ENCODE results near the gene SEMA4D. TPM values are rescaled to one million over a fixed set of nuclear protein-coding genes. Genes with fewer than 3 reads are reported as not detected.
"Not testable (repeated sequence)": the region's sequence is repeated elsewhere in the genome, so short reads cannot be mapped to it uniquely, and the experiment has no call there.

The SEMA4D gene
- total RNA-seq, 1 experiment from 2014 or later, result 23.3 TPM

- no TSS peak for BruUV-seq (replicated peaks)
- DNase-seq, result no peak
- Mint-ChIP-seq H3K9me3 (ENCODE audit: low read depth, unreplicated experiment) (no peaks in the 10 kb centered on the region), H3K4me3 (ENCODE audit: low read depth, unreplicated experiment) (no peak overlapping the region), H3K4me1 (ENCODE audit: low read depth, unreplicated experiment) (no peaks in the 10 kb centered on the region), H3K36me3 (ENCODE audit: insufficient read depth, unreplicated experiment) (peaks cover 6% of the 10 kb centered on the region), H3K27me3 (ENCODE audit: unreplicated experiment) (no peaks in the 10 kb centered on the region), H3K27ac (ENCODE audit: unreplicated experiment) (no peak overlapping the region)
- intact Hi-C loops (cut with micrococcal nuclease; ENCODE audit: unreplicated experiment), result no loop called here
- TF ChIP-seq CTCF (IDR thresholded peaks at IDR 0.05; ENCODE audit: unreplicated experiment), result no peak
- CTCF ChIA-PET, result no interaction called here
These were observed 123.7 kb downstream of the SEMA4D start for GRCh38 chr9:89374176-89374575.

GRCh38 chr9:89372979-89373378, 124.9 kb downstream of the SEMA4D start:
- no peak overlapping the region for H3K4me3 Mint-ChIP-seq (ENCODE audit: low read depth, unreplicated experiment)
- CTCF ChIA-PET, result interaction anchor here (0.5 kb wide), 1 partner anchor 664 kb away, joined by 3 read pairs; no protein-coding TSS in a partner anchor
- BruUV-seq (replicated peaks), result no TSS peak
- H3K27me3 Mint-ChIP-seq (ENCODE audit: unreplicated experiment), result no peaks in the 10 kb centered on the region
- DNase-seq, result no peak
- H3K27ac Mint-ChIP-seq (ENCODE audit: unreplicated experiment), result no peak overlapping the region
- H3K9me3 Mint-ChIP-seq (ENCODE audit: low read depth, unreplicated experiment), result no peaks in the 10 kb centered on the region
- intact Hi-C loops (cut with micrococcal nuclease; ENCODE audit: unreplicated experiment), result no loop called here
- TF ChIP-seq CTCF (IDR thresholded peaks at IDR 0.05; ENCODE audit: unreplicated experiment), result no peak
- H3K4me1 Mint-ChIP-seq (ENCODE audit: low read depth, unreplicated experiment), result no peaks in the 10 kb centered on the region
- peaks cover 6% of the 10 kb centered on the region for H3K36me3 Mint-ChIP-seq (ENCODE audit: insufficient read depth, unreplicated experiment)

GRCh38 chr9:89372230-89372816, 125.6 kb downstream of the SEMA4D start:
- Mint-ChIP-seq H3K4me1 (ENCODE audit: low read depth, unreplicated experiment) (no peaks in the 10 kb centered on the region), H3K9me3 (ENCODE audit: low read depth, unreplicated experiment) (no peaks in the 10 kb centered on the region), H3K4me3 (ENCODE audit: low read depth, unreplicated experiment) (no peak overlapping the region), H3K27ac (ENCODE audit: unreplicated experiment) (no peak overlapping the region), H3K36me3 (ENCODE audit: insufficient read depth, unreplicated experiment) (peaks cover 6% of the 10 kb centered on the region), H3K27me3 (ENCODE audit: unreplicated experiment) (no peaks in the 10 kb centered on the region)
- no TSS peak for BruUV-seq (replicated peaks)
- CTCF ChIA-PET, result interaction anchor here (0.5 kb wide), 1 partner anchor 663 kb away, joined by 3 read pairs; no protein-coding TSS in a partner anchor
- TF ChIP-seq CTCF (IDR thresholded peaks at IDR 0.05; ENCODE audit: unreplicated experiment), result no peak
- DNase-seq, result peak; percentile 2
- intact Hi-C loops (cut with micrococcal nuclease; ENCODE audit: unreplicated experiment), result no loop called here

- H3K4me1 Mint-ChIP-seq (ENCODE audit: low read depth, unreplicated experiment); H3K27ac Mint-ChIP-seq (ENCODE audit: unreplicated experiment); H3K4me3 Mint-ChIP-seq (ENCODE audit: low read depth, unreplicated experiment); DNase-seq; H3K36me3 Mint-ChIP-seq (ENCODE audit: insufficient read depth, unreplicated experiment); CTCF ChIA-PET; BruUV-seq (replicated peaks); intact Hi-C loops (cut with micrococcal nuclease; ENCODE audit: unreplicated experiment); H3K9me3 Mint-ChIP-seq (ENCODE audit: low read depth, unreplicated experiment); H3K27me3 Mint-ChIP-seq (ENCODE audit: unreplicated experiment): not testable (repeated sequence)
These were observed 126.1 kb downstream of the SEMA4D start for GRCh38 chr9:89371791-89372190.

GRCh38 chr9:89370593-89370992, 127.3 kb downstream of the SEMA4D start:
- Mint-ChIP-seq H3K4me3 (ENCODE audit: low read depth, unreplicated experiment) (no peak overlapping the region), H3K9me3 (ENCODE audit: low read depth, unreplicated experiment) (no peaks in the 10 kb centered on the region), H3K27ac (ENCODE audit: unreplicated experiment) (no peak overlapping the region), H3K27me3 (ENCODE audit: unreplicated experiment) (no peaks in the 10 kb centered on the region), H3K36me3 (ENCODE audit: insufficient read depth, unreplicated experiment) (no peaks in the 10 kb centered on the region), H3K4me1 (ENCODE audit: low read depth, unreplicated experiment) (no peaks in the 10 kb centered on the region)
- no peak for TF ChIP-seq CTCF (IDR thresholded peaks at IDR 0.05; ENCODE audit: unreplicated experiment)
- intact Hi-C loops (cut with micrococcal nuclease; ENCODE audit: unreplicated experiment), result no loop called here
- no peak for DNase-seq
- BruUV-seq (replicated peaks), result no TSS peak
- CTCF ChIA-PET, result no interaction called here

Data from Calu3 (cell line).